T-cell (primary cell): ENCODE results near the gene TTC9C. TPM values are rescaled to one million over a fixed set of nuclear protein-coding genes. Genes with fewer than 3 reads are reported as not detected.

Experiments
- ATAC-seq, 4 experiments: fragments of 200-7000 bp in 3 of 4; fragments of 150-1000 bp in 1 of 4; cut with Tn5 transposase; replicated peaks in 1 of 4; 1 replicate in 3 of 4; 2 replicates in 1 of 4; pipeline ENCODE4 v1.10.0; 2021; ENCODE audit warnings: moderate library complexity in 3 of 4, mild to moderate bottlenecking in 2 of 4, moderate number of reproducible peaks in 1 of 4
- CTCF ChIA-PET, 2 donors: fragments of 300-600 bp; sonication (Branson Sonifier 250); formaldehyde crosslinking; loops; one replicate each; lab custom pipeline; 2022; ENCODE audit warnings: antibody characterized with exemption in 2 of 2; lab: Charles Lee
- POLR2A ChIA-PET, 2 donors: fragments of 300-600 bp; sonication (Branson Sonifier 250); formaldehyde crosslinking; loops; one replicate each; lab custom pipeline; 2022; ENCODE audit warnings: antibody characterized with exemption in 2 of 2; lab: Charles Lee
- DNase-seq, 35 experiments: peaks; one replicate each; pipeline versions ENCODE4 v3.0.0 to v3.0.0-alpha.2; 2013 to 2023
- H3K27ac ChIP-seq: one replicate; pipeline ENCODE4 v1.5.1; 2013; ENCODE audit warnings: low read length
- H3K27me3 ChIP-seq, 2 experiments: replicated peaks in 1 of 2; 1 replicate in 1 of 2; 2 replicates in 1 of 2; pipeline versions ENCODE4 v1.6.1 to v1.7.0; 2013; ENCODE audit warnings: low read length in 1 of 2, mixed read lengths in 1 of 2; ENCODE audit not compliant: control insufficient read depth in 2 of 2, insufficient read depth in 2 of 2; ENCODE audit errors: extremely low read depth in 1 of 2
- H3K36me3 ChIP-seq, 2 donors: 1 replicate in 1 of 2; 2 replicates in 1 of 2; pipeline versions ENCODE4 v1.6.1 to v1.7.0; 2013; ENCODE audit warnings: low read length in 1 of 2; ENCODE audit not compliant: control insufficient read depth in 2 of 2, insufficient read depth in 1 of 2; ENCODE audit errors: extremely low read depth in 1 of 2
- H3K4me1 ChIP-seq, 2 experiments: 1 replicate in 1 of 2; 2 replicates in 1 of 2; pipeline versions ENCODE4 v1.6.1 to v1.7.0; 2013; ENCODE audit warnings: low read length in 2 of 2, mixed read lengths in 1 of 2; ENCODE audit not compliant: insufficient read depth in 2 of 2, control insufficient read depth in 1 of 2; ENCODE audit errors: extremely low read depth in 1 of 2
- H3K4me3 ChIP-seq, 2 donors: 1 replicate in 1 of 2; 2 replicates in 1 of 2; pipeline versions ENCODE4 v1.5.1 to v1.7.0; 2013; ENCODE audit warnings: mild to moderate bottlenecking in 2 of 2, low read length in 1 of 2, moderate library complexity in 1 of 2; ENCODE audit not compliant: control insufficient read depth in 1 of 2; ENCODE audit errors: extremely low read depth in 1 of 2
- H3K9me3 ChIP-seq: 2 replicates; pipeline ENCODE4 v1.7.0; 2013
- H3K27ac Mint-ChIP-seq, 2 donors: one replicate each; pipeline ENCODE4 v1.8.0; 2020 to 2021; ENCODE audit warnings: mild to moderate bottlenecking in 2 of 2, mixed read lengths in 2 of 2
- H3K27me3 Mint-ChIP-seq, 2 donors: one replicate each; pipeline ENCODE4 v1.8.0; 2021 to 2022; ENCODE audit warnings: mixed read lengths in 2 of 2
- H3K36me3 Mint-ChIP-seq: one replicate; pipeline ENCODE4 v1.8.0; 2021; ENCODE audit warnings: mixed read lengths
- H3K4me1 Mint-ChIP-seq, 3 donors: one replicate each; pipeline ENCODE4 v1.8.0; 2020 to 2022; ENCODE audit warnings: mixed read lengths in 3 of 3, mild to moderate bottlenecking in 1 of 3
- H3K4me3 Mint-ChIP-seq, 3 donors: one replicate each; pipeline ENCODE4 v1.8.0; 2020 to 2022; ENCODE audit warnings: mild to moderate bottlenecking in 3 of 3, mixed read lengths in 3 of 3, moderate library complexity in 3 of 3
- H3K9me3 Mint-ChIP-seq, 3 donors: one replicate each; pipeline ENCODE4 v1.8.0; 2020 to 2022; ENCODE audit warnings: mixed read lengths in 3 of 3
- WGBS: methylation state at CpG from one replicate; pipeline ENCODE4 v1.1.5; 2013; ENCODE audit warnings: missing lambda C conversion rate; ENCODE audit not compliant: insufficient coverage; 5-methylcytosine and 5-hydroxymethylcytosine counted together
- total RNA-seq, 35 experiments: library from RNA in 6 of 35; stranded (reverse) in 6 of 35; fragments of 120-200 nt in 1 of 35; gene quantifications; one replicate each; pipeline versions ENCODE4 v1.2.1 to v1.2.4 and lab custom pipeline; 2013 to 2026

TTC9C gene
- total RNA-seq, 5 donors from 2014 or later (not counting 1 experiment from before 2014, with no cell fraction given), result 15.4 to 54.5 (median 44.6) TPM

DNA sequence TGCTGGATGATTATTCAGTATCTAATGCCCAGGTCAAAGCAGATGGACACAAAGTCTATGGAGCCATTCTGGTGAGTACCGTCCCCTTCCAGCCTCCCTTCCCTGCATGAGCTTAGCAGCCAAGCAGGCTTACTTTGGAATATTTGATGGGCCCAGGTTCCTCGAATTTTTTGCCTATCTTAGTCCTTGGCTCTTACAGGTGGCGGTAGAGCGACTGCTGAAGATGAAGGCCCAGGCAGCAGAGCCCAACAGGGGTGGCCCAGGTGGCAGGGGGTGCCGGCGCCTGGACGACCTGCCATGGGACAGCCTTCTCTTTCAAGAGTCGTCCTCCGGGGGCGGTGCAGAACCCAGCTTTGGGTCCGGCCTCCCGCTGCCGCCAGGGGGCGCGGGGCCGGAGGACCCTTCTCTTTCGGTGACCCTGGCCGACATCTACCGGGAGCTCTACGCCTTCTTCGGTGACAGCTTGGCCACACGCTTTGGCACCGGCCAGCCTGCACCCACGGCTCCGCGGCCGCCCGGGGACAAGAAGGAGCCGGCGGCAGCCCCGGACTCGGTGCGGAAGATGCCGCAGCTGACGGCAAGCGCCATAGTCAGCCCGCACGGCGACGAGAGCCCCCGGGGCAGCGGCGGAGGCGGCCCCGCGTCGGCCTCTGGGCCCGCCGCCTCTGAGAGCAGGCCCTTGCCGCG, 58.2 kb downstream of the TTC9C start:
- peak overlapping the region; percentile 82 to 91 (median 85) for H3K4me3 Mint-ChIP-seq
- H3K27me3 Mint-ChIP-seq, result no peaks in the 10 kb centered on the region
- Histone ChIP-seq H3K4me3 (peak overlapping the region; percentile 85 to 96), H3K9me3 (no peaks in the 10 kb centered on the region), H3K4me1 (peaks cover 14 to 44% of the 10 kb centered on the region in 2 experiments), H3K36me3 (peaks cover 10 to 29% of the 10 kb centered on the region in 2 donors), H3K27ac (peak overlapping the region; percentile 61), H3K27me3 (no peaks in the 10 kb centered on the region)
- POLR2A ChIA-PET, result interaction anchor here (0.6 to 4.0 kb wide), 10 partner anchors 14 to 121 kb away, joined by 3 to 23 read pairs (median 5); partner anchors contain the start of genes C11orf98 (in 1 of the 2), CSKMT (in 1 of the 2), HNRNPUL2 (in 1 of the 2) and STX5 (in 1 of the 2)
- DNase-seq (peak; percentile 55 to 91 (median 76)), ATAC-seq (peak; percentile 69 to 76 (median 72))
- peaks cover 34 to 45% (median 42%) of the 10 kb centered on the region in 3 donors for H3K4me1 Mint-ChIP-seq
- WGBS, result 2% methylated on average over 51 of the region's 51 CpGs
- CTCF ChIA-PET, result interaction anchor here (0.6 to 3.4 kb wide), 26 partner anchors 12 to 362 kb away, joined by 3 to 32 read pairs (median 4); partner anchors contain the start of genes C11orf98 (in 1 of the 2), CSKMT (in 1 of the 2), HNRNPUL2 (in 1 of the 2) and NXF1 (in 1 of the 2)
- H3K27ac Mint-ChIP-seq, result peak overlapping the region; percentile 93 to 95
- H3K36me3 Mint-ChIP-seq, result peaks cover 16% of the 10 kb centered on the region
- H3K9me3 Mint-ChIP-seq, result no peaks in the 10 kb centered on the region

DNA sequence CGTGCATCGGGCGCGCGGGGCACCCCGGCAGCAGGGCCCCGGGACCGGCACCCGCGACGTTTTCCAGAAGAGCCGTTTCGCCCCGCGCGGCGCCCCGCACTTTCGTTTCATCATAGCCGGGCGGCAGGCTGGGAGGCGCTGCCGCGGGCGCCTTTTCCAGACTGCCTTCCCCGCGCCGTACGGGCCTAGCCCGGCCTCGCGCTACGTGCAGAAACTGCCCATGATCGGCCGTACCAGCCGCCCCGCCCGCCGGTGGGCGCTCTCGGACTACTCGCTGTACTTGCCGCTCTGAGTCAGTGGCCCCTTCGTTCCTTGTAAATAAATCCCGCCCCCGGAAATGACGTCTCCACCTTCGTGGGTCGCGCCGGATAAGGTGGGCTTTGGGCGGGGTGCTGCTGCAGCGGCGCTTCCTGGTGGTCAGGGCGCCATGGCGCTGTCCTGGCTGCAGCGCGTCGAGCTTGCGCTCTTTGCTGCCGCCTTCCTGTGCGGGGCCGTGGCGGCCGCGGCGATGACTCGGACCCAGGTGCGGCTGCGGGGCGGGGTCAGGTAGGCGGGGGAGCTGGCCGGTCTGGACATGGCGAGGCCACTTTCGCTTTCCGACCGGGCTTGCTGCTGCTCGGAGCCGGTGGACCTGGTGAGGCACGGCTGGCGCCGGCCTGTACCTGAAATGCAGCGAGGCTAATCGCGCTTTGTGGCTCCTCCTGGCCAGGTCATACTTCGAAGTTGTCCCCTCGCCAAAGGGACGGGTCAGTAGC, 58.9 kb downstream of the TTC9C start, which contains the start of gene TMEM179B:
Gene TMEM179B (plus strand): TSS at position 398 of the 755 bp plus-strand sequence. CDS start 30 bp downstream, at position 428.
- ChIA-PET POLR2A (interaction anchor here (1.0 to 4.0 kb wide), 8 partner anchors 9 to 122 kb away, joined by 3 to 23 read pairs (median 5); partner anchors contain the start of genes C11orf98 (in 1 of the 2), CSKMT (in 1 of the 2), HNRNPUL2 (in 1 of the 2) and STX5 (in 1 of the 2)), CTCF (interaction anchor here (0.6 to 3.4 kb wide), 19 partner anchors 13 to 362 kb away, joined by 3 to 32 read pairs (median 5); partner anchors contain the start of genes ZBTB3 (in 2 of the 2), HNRNPUL2 (in 1 of the 2), NXF1 (in 1 of the 2) and SLC3A2 (in 1 of the 2))
- Mint-ChIP-seq H3K4me3 (peak within 1 kb of the TSS; percentile 91 to 93 (median 91)), H3K4me1 (peaks cover 37 to 49% (median 46%) of the 10 kb centered on the region in 3 donors), H3K9me3 (no peaks in the 10 kb centered on the region), H3K27me3 (no peaks in the 10 kb centered on the region), H3K27ac (peak within 1 kb of the TSS; percentile 95 to 96), H3K36me3 (peaks cover 18% of the 10 kb centered on the region)
- peak within 1 kb of the TSS; percentile 77 for H3K27ac ChIP-seq
- no peaks in the 10 kb centered on the region for H3K9me3 ChIP-seq
- H3K4me3 ChIP-seq, result peak within 1 kb of the TSS; percentile 85 to 96
- H3K36me3 ChIP-seq, result peaks cover 7 to 27% of the 10 kb centered on the region in 2 donors
- WGBS, result under 1% methylated on average over 88 of the region's 88 CpGs
- no peaks in the 10 kb centered on the region for H3K27me3 ChIP-seq
- peak; percentile 70 to 78 (median 74) for ATAC-seq
- DNase-seq, result peak; percentile 93 to 100 (median 97)
- H3K4me1 ChIP-seq, result peaks cover 15 to 48% of the 10 kb centered on the region in 2 experiments

Other genes starting within 250 kb of the TTC9C start
- 100 to 1,000 TPM; 267 to 636 (median 395) TPM for gene AHNAK, start 181.7 kb upstream of the TTC9C start, total RNA-seq
- gene EEF1G, start 154.6 kb upstream of the TTC9C start, total RNA-seq, result 1,000 to 10,000 TPM; 1,908 to 2,187 (median 2,119) TPM
- gene TUT1, start 137.0 kb upstream of the TTC9C start, total RNA-seq, result 10 to 100 TPM; 35.2 to 56.0 (median 42.9) TPM
- gene MTA2, start 126.6 kb upstream of the TTC9C start, total RNA-seq, result 100 to 1,000 TPM; 151 to 185 (median 184) TPM
- gene EML3, start 115.7 kb upstream of the TTC9C start, total RNA-seq, result 100 to 1,000 TPM; 160 to 372 (median 328) TPM
- 1 to 10 TPM; 1.6 to 4.5 (median 3.5) TPM for gene ROM1, start 115.2 kb upstream of the TTC9C start, total RNA-seq
- gene B3GAT3, start 106.5 kb upstream of the TTC9C start, total RNA-seq, result 10 to 100 TPM; 59.0 to 94.5 (median 90.5) TPM
- gene GANAB, start 81.9 kb upstream of the TTC9C start, total RNA-seq, result 100 to 1,000 TPM; 216 to 278 (median 257) TPM
- 10 to 100 TPM; 14.4 to 39.0 (median 34.8) TPM for gene INTS5, start 75.2 kb upstream of the TTC9C start, total RNA-seq
- 10 to 100 TPM; 28.3 to 62.6 (median 54.8) TPM for gene C11orf98, start 63.3 kb upstream of the TTC9C start, total RNA-seq
- 10 to 100 TPM; 14.8 to 35.6 (median 27.4) TPM for gene CSKMT, start 63.2 kb upstream of the TTC9C start, total RNA-seq
- 1 to 10 TPM; 2.7 to 9.3 (median 8.1) TPM for gene UQCC3, start 56.8 kb upstream of the TTC9C start, total RNA-seq
- gene LBHD1, start 56.2 kb upstream of the TTC9C start, total RNA-seq, result 10 to 100 TPM; 15.5 to 24.7 (median 20.7) TPM
- gene UBXN1, start 49.4 kb upstream of the TTC9C start, total RNA-seq, result 100 to 1,000 TPM; 180 to 199 (median 196) TPM
- gene LRRN4CL, start 39.0 kb upstream of the TTC9C start, total RNA-seq, result under 1 TPM in 4 of 5 donors, not detected in 1; 0.14 to 0.29 (median 0.19) TPM
- gene BSCL2, start 21.1 kb upstream of the TTC9C start, total RNA-seq, result 10 to 100 TPM; 21.9 to 43.7 (median 37.3) TPM
- not detected for gene GNG3, start 20.8 kb upstream of the TTC9C start, total RNA-seq
- 10 to 100 TPM; 45.8 to 67.8 (median 62.7) TPM for gene HNRNPUL2, start 1.0 kb upstream of the TTC9C start, total RNA-seq
- gene ZBTB3, start 25.7 kb downstream of the TTC9C start, total RNA-seq, result 10 to 100 TPM in 3 of 5 donors, 1 to 10 TPM in 2; 5.9 to 24.6 (median 22.9) TPM
- 10 to 100 TPM; 65.6 to 84.8 (median 76.1) TPM for gene POLR2G, start 33.1 kb downstream of the TTC9C start, total RNA-seq
- gene TAF6L, start 42.9 kb downstream of the TTC9C start, total RNA-seq, result 10 to 100 TPM; 15.1 to 29.5 (median 29.0) TPM
- gene TMEM179B, start 58.9 kb downstream of the TTC9C start, total RNA-seq, result 10 to 100 TPM; 27.7 to 53.3 (median 46.5) TPM
- 10 to 100 TPM; 11.2 to 27.6 (median 23.0) TPM for gene TMEM223, start 63.5 kb downstream of the TTC9C start, total RNA-seq
- 100 to 1,000 TPM; 160 to 321 (median 169) TPM for gene NXF1, start 77.0 kb downstream of the TTC9C start, total RNA-seq
- gene STX5, start 103.6 kb downstream of the TTC9C start, total RNA-seq, result 100 to 1,000 TPM in 2 of 5 donors, 10 to 100 TPM in 3; 49.3 to 132 (median 58.0) TPM
- not detected for gene TEX54, start 104.4 kb downstream of the TTC9C start, total RNA-seq
- 100 to 1,000 TPM in 4 of 5 donors, 10 to 100 TPM in 1; 91.3 to 239 (median 103) TPM for gene WDR74, start 111.1 kb downstream of the TTC9C start, total RNA-seq
- 100 to 1,000 TPM; 178 to 248 (median 237) TPM for gene SLC3A2, start 152.4 kb downstream of the TTC9C start, total RNA-seq
- gene CHRM1, start 192.9 kb downstream of the TTC9C start, total RNA-seq, result not detected